ENCODE data around the gene NPTXR. TPM values are rescaled to one million over a fixed set of nuclear protein-coding genes. Genes with fewer than 3 reads are reported as not detected.

The NPTXR gene
- total and polyA plus RNA-seq, 2 of the 4 experiments (the other 2 are of a cell fraction), result 0.36 to 2.2 TPM

GRCh38 chr22:38863531-38864131 lies 19.8 kb upstream of the NPTXR start:
- TF ChIP-seq CEBPB (IDR thresholded peaks at IDR 0.05; ENCODE audit: low read depth, low read length) (no peak), NFE2L2 (IDR thresholded peaks at IDR 0.05; ENCODE audit: low read depth, low read length) (no peak), RCOR1 (IDR thresholded peaks at IDR 0.05; ENCODE audit: insufficient replicate concordance, low read length) (no peak), USF2 (IDR thresholded peaks at IDR 0.05; ENCODE audit: low read depth, low read length) (no peak), RAD21 (IDR thresholded peaks at IDR 0.05; ENCODE audit: low read length) (no peak), MXI1 (IDR thresholded peaks at IDR 0.05; ENCODE audit: borderline replicate concordance, low read depth, low read length) (no peak)
- H3K4me1 ChIP-seq (ENCODE audit: control insufficient read depth, insufficient read depth, low read length), result no peaks in the 10 kb centered on the region; the same call in 1 of the 2 replicates
- peak overlapping the region; percentile 1 for H2AK9ac ChIP-seq (replicated peaks; ENCODE audit: low read depth, low read length, poor library complexity)
- intact Hi-C loops (cut with micrococcal nuclease), result no loop called here
- 75% methylated on average over 4 of the region's 12 CpGs; no CpG with 5 or more reads in 1 of the 2 experiments for WGBS, 2 experiments (ENCODE audit: extremely low coverage in 2 of 2, insufficient read length in 1 of 2)
- no peaks in the 10 kb centered on the region for H3K9me1 ChIP-seq (ENCODE audit: insufficient read depth, low read length)
- no TSS peak for BruUV-seq (replicated peaks)
- no peak overlapping the region for H3K4me2 ChIP-seq (ENCODE audit: low read depth, low read length)
- H4K5ac ChIP-seq (ENCODE audit: low read depth, low read length), result no peak overlapping the region
- H2BK15ac ChIP-seq (ENCODE audit: low read depth, low read length), result no peak overlapping the region
- in situ Hi-C loops (cut with MboI; ENCODE audit: low sequenced_read_pairs), result loop anchor here (10.0 to 25.0 kb wide), 2 partner anchors 249 to 441 kb away; no protein-coding TSS in a partner anchor
- H3K9me3 ChIP-seq (ENCODE audit: control insufficient read depth, insufficient read depth, low read length), result no peaks in the 10 kb centered on the region
- H2BK120ac ChIP-seq (ENCODE audit: low read depth, low read length), result no peak overlapping the region
- no peak overlapping the region for H4K91ac ChIP-seq (ENCODE audit: insufficient read depth, low read depth, low read length)
- no peak overlapping the region for H3K56ac ChIP-seq (ENCODE audit: extremely low read depth, insufficient read depth, low read length)
- ChIA-PET CTCF (interaction anchor here (0.7 to 0.8 kb wide), 2 partner anchors 140 to 144 kb away, joined by 3 read pairs; no protein-coding TSS in a partner anchor), POLR2A (ENCODE audit: unreplicated experiment) (no interaction called here)
- H2AK5ac ChIP-seq (ENCODE audit: low read depth, low read length), result no peak overlapping the region
- no peak for DNase-seq
- H3K14ac ChIP-seq (replicated peaks; ENCODE audit: low read depth, low read length), result no peak overlapping the region
- peaks cover under 1% of the 10 kb centered on the region for H3K27me3 ChIP-seq (ENCODE audit: control insufficient read depth, insufficient read depth, low read length)
- no peak overlapping the region for H3K9ac ChIP-seq (ENCODE audit: low read depth, low read length)
- no peak overlapping the region for H2AFZ ChIP-seq (replicated peaks; ENCODE audit: low read length, poor library complexity)
- dilution Hi-C loops (cut with HindIII; ENCODE audit: low sequenced_read_pairs, unreplicated experiment), result no loop called here
- H2BK20ac ChIP-seq (ENCODE audit: low read depth, low read length), result no peak overlapping the region
- no peak overlapping the region for H3K4ac ChIP-seq (ENCODE audit: low read depth, low read length)
- ATAC-seq (ENCODE audit: low read depth), result no peak
- peaks cover 12 to 41% of the 10 kb centered on the region in 2 experiments for H3K79me1 ChIP-seq (ENCODE audit: low read depth in 1 of 2, low read length in 2 of 2)
- no peak overlapping the region for H4K8ac ChIP-seq (ENCODE audit: low read depth in 2 of 2, low read length in 2 of 2)
- no peak overlapping the region for H3K27ac ChIP-seq (ENCODE audit: insufficient read depth, low read length)
- H2BK5ac ChIP-seq (ENCODE audit: low read depth, low read length, poor library complexity, severe bottlenecking), result no peak overlapping the region
- no peak overlapping the region for H3K23ac ChIP-seq (ENCODE audit: low read depth, low read length)
- H3K18ac ChIP-seq (ENCODE audit: low read depth, low read length), result no peak overlapping the region
- no peak overlapping the region for H3K4me3 ChIP-seq (ENCODE audit: insufficient read depth, low read depth, low read length)
- H4K20me1 ChIP-seq (ENCODE audit: insufficient read depth, low read length), result peaks cover 58% of the 10 kb centered on the region
- H3K36me3 ChIP-seq (ENCODE audit: control insufficient read depth, insufficient read depth, low read length), result peaks cover 19% of the 10 kb centered on the region; the same call in 1 of the 2 replicates

All from IMR-90 (cell line).